ENCODE results near the gene RNASE13.

DNA sequence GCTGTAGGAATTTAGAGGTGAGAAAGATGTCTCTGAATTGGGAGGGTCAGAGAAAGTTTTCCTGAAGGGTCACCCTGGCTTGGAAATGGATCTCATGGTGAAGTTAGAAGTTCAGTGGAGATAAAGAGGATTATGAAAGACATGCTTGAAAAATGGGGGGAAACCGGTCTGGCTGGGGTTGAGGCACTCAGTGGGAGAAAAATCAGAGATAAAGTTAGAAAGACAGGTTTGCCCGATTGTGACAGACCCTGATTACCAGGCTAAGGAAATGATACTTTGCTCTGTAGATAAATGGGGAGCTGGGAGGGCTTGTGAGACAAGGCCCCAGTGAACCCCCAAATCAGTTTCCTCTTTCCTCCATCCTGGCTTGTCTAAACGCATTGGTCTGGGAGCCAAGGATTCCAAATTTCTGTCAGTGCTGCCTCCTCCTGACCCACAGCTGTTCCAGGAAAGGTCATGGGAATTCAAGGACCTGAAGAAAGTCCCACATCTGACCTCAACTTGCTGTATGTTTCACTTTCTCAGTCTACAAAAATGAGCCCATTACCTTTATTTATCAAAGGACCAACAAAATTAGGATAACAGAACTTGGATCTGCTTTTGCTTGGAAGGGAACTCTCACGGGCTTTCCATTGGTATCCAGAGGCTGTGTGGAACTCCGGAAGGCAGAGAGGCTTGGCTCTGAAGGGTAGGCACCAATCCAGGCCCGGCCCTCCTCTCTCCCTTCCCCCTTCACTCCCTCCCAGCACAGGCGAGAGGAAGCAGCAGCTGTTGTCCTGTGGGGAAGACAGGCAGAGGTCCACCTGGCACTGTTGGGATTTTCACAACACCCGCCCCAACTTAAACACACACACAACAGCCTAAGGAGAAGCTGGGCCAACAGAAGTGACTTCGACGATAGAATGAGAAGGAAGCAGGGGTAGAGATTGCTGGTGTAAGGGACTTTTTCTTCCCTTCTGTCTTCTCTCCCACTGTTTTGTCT lies 4.1 kb upstream of the RNASE13 start:
- TF ChIP-seq, protein P1, sequence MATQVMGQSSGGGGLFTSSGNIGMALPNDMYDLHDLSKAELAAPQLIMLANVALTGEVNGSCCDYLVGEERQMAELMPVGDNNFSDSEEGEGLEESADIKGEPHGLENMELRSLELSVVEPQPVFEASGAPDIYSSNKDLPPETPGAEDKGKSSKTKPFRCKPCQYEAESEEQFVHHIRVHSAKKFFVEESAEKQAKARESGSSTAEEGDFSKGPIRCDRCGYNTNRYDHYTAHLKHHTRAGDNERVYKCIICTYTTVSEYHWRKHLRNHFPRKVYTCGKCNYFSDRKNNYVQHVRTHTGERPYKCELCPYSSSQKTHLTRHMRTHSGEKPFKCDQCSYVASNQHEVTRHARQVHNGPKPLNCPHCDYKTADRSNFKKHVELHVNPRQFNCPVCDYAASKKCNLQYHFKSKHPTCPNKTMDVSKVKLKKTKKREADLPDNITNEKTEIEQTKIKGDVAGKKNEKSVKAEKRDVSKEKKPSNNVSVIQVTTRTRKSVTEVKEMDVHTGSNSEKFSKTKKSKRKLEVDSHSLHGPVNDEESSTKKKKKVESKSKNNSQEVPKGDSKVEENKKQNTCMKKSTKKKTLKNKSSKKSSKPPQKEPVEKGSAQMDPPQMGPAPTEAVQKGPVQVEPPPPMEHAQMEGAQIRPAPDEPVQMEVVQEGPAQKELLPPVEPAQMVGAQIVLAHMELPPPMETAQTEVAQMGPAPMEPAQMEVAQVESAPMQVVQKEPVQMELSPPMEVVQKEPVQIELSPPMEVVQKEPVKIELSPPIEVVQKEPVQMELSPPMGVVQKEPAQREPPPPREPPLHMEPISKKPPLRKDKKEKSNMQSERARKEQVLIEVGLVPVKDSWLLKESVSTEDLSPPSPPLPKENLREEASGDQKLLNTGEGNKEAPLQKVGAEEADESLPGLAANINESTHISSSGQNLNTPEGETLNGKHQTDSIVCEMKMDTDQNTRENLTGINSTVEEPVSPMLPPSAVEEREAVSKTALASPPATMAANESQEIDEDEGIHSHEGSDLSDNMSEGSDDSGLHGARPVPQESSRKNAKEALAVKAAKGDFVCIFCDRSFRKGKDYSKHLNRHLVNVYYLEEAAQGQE (IDR thresholded peaks at IDR 0.05; ENCODE audit: low read depth) = no peak
- TF ChIP-seq, protein P2, sequence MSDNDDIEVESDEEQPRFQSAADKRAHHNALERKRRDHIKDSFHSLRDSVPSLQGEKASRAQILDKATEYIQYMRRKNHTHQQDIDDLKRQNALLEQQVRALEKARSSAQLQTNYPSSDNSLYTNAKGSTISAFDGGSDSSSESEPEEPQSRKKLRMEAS (IDR thresholded peaks at IDR 0.05) = no peak
- TF ChIP-seq, protein P3, sequence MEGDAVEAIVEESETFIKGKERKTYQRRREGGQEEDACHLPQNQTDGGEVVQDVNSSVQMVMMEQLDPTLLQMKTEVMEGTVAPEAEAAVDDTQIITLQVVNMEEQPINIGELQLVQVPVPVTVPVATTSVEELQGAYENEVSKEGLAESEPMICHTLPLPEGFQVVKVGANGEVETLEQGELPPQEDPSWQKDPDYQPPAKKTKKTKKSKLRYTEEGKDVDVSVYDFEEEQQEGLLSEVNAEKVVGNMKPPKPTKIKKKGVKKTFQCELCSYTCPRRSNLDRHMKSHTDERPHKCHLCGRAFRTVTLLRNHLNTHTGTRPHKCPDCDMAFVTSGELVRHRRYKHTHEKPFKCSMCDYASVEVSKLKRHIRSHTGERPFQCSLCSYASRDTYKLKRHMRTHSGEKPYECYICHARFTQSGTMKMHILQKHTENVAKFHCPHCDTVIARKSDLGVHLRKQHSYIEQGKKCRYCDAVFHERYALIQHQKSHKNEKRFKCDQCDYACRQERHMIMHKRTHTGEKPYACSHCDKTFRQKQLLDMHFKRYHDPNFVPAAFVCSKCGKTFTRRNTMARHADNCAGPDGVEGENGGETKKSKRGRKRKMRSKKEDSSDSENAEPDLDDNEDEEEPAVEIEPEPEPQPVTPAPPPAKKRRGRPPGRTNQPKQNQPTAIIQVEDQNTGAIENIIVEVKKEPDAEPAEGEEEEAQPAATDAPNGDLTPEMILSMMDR (IDR thresholded peaks at IDR 0.05 in 2 of 3, conservative IDR thresholded peaks at IDR 0.05 in 1 of 3; ENCODE audit: borderline replicate concordance in 1 of 3, insufficient read depth in 1 of 3, low read depth in 2 of 3, low read length in 2 of 3) = no peak
- TF ChIP-seq EZH2 (IDR thresholded peaks at IDR 0.05) (no peak), RAD21 (IDR thresholded peaks at IDR 0.05; ENCODE audit: low read depth) (no peak), ZNF274 (IDR thresholded peaks at IDR 0.05; ENCODE audit: low read depth, low read length) (no peak), POLR2A (IDR thresholded peaks at IDR 0.05; ENCODE audit: borderline replicate concordance, extremely low read depth, insufficient read depth, insufficient read length) (no peak), YY1 (IDR thresholded peaks at IDR 0.05; ENCODE audit: extremely low read depth, insufficient replicate concordance, low read depth, low read length) (no peak), SRF (IDR thresholded peaks at IDR 0.05; ENCODE audit: low read depth) (no peak), EZH2phosphoT487 (IDR thresholded peaks at IDR 0.05; ENCODE audit: borderline replicate concordance) (no peak)
